GM10266 (cell line): ENCODE results near the gene CLCA1.

Experiments used
- DNase-seq: peaks from one replicate; pipeline ENCODE4 v3.0.0; 2012; ENCODE audit errors: extremely low spot score
- TF ChIP-seq, protein P1 (sequence below): IDR thresholded peaks from 2 replicates; pipeline ENCODE4 v1.5.1; 2012; ENCODE audit warnings: mild to moderate bottlenecking, low read depth; ENCODE audit not compliant: control insufficient read depth, insufficient read depth; ENCODE audit errors: missing control alignments

Gene CLCA1

DNA sequence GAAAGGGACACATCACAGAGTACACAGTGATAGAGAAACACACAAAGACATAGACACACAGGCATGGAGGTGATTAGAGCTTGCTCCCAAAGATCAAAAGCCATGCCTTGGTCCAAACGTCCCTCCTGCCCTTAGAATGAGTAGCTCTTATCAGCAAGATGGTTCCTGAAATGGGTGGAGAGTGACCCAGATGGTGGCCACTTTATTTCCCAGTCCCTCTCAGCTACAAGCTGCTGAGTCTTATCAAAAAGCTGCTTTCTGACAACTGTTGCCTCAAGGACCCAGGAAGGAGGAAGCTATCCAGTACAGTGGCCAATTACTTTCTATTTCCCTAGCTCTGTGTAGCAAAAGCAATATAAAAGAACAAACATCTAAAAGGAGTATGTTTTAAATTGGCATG, 7.7 kb upstream of the CLCA1 start:
- TF ChIP-seq, protein P1, sequence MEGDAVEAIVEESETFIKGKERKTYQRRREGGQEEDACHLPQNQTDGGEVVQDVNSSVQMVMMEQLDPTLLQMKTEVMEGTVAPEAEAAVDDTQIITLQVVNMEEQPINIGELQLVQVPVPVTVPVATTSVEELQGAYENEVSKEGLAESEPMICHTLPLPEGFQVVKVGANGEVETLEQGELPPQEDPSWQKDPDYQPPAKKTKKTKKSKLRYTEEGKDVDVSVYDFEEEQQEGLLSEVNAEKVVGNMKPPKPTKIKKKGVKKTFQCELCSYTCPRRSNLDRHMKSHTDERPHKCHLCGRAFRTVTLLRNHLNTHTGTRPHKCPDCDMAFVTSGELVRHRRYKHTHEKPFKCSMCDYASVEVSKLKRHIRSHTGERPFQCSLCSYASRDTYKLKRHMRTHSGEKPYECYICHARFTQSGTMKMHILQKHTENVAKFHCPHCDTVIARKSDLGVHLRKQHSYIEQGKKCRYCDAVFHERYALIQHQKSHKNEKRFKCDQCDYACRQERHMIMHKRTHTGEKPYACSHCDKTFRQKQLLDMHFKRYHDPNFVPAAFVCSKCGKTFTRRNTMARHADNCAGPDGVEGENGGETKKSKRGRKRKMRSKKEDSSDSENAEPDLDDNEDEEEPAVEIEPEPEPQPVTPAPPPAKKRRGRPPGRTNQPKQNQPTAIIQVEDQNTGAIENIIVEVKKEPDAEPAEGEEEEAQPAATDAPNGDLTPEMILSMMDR = no peak

DNA sequence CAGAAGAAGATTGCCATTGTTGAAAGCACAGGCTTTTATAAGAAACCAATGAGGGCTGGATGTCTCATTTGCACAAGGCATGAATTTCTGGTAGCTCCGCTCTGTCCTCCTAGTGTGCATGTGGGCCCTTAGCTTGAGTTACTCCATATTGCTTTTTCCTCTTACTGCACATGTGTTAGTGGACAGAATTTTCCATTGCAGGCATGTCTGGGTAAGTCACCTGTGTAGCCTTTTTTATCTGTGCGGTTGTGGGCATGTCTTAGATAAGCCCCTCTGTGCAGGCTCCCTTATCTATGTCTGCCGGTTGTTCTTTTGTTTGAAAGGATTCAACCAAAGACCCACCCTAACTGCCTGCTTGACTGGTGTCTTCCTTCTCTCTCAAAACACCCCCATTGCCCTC, 7.2 kb upstream of the CLCA1 start:
- TF ChIP-seq, protein P1 = no peak
- no peak for DNase-seq

More for the DNA sequence above, 7.7 kb upstream of the CLCA1 start:
- no peak for DNase-seq

DNA sequence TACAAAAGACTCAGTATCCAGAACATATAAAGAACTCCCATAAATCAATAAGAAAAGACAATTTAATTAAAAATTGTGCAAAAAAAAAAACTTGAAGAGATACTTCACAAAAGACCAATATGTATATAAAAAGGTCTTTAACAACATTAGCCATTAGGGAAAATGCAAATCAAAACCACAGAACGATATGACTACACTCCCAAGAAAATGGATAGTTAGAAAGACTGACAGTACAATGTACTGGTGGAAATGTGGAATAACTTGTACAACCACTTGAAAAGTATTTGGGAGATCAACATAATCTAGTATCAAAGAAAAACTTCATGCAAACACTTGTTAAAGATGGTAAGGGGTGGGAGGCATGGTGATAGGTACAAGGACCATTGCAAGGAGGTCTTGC, 3.9 kb upstream of the CLCA1 start:
- TF ChIP-seq, protein P1 = no peak
- DNase-seq = no peak

DNA sequence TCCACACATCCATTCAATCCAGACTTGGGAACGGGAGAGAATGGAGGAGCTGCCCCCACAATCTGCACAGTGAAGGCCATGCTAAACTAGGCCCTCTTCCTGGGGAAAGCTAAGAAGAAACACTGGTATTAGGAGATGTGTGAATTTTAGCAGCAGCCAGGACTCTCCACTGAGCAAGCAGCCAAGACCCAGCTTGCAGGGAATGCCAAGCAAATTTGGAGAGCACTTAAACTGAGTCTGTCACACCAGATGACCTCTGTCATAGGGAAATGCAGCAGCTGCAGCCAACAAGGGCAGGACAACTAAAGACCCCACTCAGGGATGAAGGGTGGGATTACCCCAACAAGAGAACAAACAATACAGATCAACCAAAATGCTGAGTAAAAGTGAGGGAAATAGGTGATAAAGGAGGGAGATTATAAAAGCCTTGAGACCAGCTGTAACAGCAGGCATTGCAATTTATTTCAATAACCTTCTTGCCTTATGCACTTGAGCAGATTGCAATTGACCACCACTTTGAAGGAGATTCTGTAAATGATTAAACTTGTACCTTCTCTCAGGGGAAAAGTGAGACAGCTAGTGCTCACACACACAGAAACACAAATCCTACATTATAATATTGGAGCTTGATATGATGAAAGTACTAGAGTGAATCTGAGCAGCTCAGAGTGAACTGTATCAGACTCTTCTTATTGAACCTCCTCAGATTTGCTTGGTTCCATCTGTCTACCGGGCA, 2.5 kb upstream of the CLCA1 start:
- no peak for DNase-seq
- TF ChIP-seq, protein P1 = no peak

DNA sequence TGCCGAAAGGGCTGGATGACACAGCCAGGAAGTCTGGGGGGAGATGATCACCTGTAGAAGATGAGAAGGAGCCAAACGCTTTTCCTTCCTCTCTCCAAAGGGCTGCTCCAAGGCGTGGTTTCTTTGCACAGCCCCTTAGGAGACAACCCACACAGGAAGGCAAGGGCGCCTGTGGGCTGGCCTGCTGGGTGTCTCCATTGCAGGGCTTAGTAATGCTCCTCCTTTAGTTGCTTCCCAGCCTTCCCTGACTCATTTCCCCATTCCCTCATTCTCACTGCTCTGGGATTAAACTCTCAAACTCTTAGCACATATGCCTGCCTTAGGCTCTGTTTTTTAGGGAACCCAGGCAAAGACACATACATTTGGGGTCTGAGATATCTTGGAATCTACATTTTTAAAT, 1.7 kb upstream of the CLCA1 start:
- DNase-seq = no peak
- TF ChIP-seq, protein P1 = no peak

DNA sequence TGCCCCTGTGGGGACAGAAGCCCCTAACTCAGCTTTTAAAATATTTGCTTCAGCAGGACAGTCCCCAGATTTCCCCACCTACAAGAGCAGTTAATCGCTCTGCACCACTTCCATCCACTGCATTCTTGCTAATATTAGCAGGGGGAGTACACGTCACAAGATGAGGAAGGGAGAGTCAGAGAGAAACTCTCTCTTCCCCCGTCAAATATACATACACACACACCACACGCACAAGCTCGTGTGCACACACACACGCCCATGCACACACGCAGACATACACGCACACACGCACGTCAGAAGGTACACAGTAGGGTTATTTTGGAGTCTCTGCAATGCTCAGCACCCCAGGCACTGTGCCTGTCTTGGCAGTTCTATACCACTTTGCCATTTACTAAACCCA, 2.1 kb downstream of the CLCA1 start:
- peak; percentile 26 for DNase-seq
- TF ChIP-seq, protein P1 = no peak

DNA sequence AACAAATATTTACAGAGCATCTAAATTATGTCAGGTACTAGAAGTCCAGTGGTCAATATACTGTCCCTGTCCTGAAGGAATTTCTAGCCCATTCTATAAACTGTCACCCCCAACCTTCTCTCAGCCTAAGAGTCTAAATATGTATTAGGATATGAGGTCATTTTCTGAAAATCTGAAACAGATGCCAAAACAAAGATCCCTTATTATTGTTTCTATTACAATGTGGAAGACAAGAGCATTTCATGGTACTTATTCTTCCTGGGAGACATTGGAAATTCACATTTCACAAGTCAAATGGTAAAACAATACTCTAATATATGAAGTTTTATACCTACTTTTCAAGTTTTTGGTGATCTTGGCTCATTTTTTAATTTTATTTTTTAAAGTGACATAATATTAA, 2.6 kb downstream of the CLCA1 start:
- DNase-seq = no peak
- TF ChIP-seq, protein P1 = no peak
